WTC11 (cell line): ENCODE measurements around the gene PPP4R2.

Experiments
- CREM ChIP-seq: sonication (generic); formaldehyde crosslinking; IDR thresholded peaks from 2 replicates; pipeline ENCODE4 v1.8.1; 2022; ENCODE audit warnings: mild to moderate bottlenecking, missing genetic modification reagents, moderate library complexity
- CTCF ChIP-seq: fragments of 200-600 bp; IDR thresholded peaks from 2 replicates; pipeline ENCODE4 v1.8.0; 2022; ENCODE audit warnings: antibody characterized with exemption
- NFYB ChIP-seq: sonication (generic); formaldehyde crosslinking; conservative IDR thresholded peaks from 2 replicates; pipeline ENCODE4 v1.8.0; 2022; ENCODE audit warnings: low read depth, missing genetic modification reagents
- RELA ChIP-seq: sonication (generic); formaldehyde crosslinking; IDR thresholded peaks from 2 replicates; pipeline ENCODE4 v1.8.1; 2022; ENCODE audit warnings: missing genetic modification reagents, mild to moderate bottlenecking, borderline replicate concordance
- SOX15 ChIP-seq: fragments of 250-450 bp; sonication (Bioruptor Pico); IDR thresholded peaks from 2 replicates; pipeline ENCODE4 v1.9.0; 2021; ENCODE audit warnings: mild to moderate bottlenecking
- SP1 ChIP-seq: sonication (generic); formaldehyde crosslinking; conservative IDR thresholded peaks from 2 replicates; pipeline ENCODE4 v1.8.1; 2022; ENCODE audit warnings: missing genetic modification reagents
- TF ChIP-seq, protein P1 (sequence below): sonication (generic); formaldehyde crosslinking; IDR thresholded peaks from 2 replicates; pipeline ENCODE4 v1.8.0; 2022; ENCODE audit warnings: mild to moderate bottlenecking, missing genetic modification reagents

DNA sequence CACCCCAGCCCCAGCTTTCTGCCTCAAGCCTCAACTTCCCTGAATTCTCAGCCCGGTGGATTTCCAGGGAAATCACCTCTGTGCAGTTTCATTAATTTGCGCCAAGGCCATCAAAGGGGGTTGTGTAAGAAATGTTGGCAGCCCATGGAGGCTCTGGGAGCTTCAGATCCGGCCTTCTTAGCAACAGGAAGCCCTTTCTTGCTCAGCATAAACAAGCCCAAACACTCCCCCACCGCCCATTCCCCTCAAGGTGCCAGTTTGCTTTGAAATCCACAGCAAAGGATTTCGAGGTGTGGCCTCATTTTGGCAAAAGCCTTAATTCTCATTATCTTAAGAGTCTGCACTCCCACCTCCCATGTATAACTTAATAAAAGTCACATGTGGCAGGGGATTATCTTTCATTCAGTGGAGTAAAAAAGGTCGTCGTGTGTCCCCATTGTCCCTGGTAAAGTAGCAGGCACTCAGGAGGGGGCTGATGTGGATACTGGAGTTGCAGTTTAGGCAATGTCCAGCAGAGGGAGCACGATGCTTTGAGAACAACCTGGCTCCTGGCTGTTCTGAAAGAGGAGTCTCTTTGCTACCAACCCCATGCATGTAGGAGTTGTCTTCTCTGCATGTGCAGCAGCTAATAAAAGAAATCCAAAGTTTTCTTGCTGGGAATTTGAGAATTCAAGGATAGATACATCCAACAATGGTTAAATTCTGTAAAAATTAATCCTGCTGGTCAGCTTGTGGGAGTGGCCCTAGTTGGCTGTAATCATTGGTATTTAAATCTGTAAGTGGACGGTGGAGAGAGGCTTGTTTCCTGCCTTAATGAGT, 104.3 kb downstream of the PPP4R2 start:
- TF ChIP-seq CTCF (peak; percentile 95), NFYB (CRISPR knock-in tag) (no peak), SOX15 (CRISPR knock-in tag) (no peak), SP1 (no peak), CREM (no peak), RELA (CRISPR knock-in tag) (no peak)
- TF ChIP-seq, protein P1, sequence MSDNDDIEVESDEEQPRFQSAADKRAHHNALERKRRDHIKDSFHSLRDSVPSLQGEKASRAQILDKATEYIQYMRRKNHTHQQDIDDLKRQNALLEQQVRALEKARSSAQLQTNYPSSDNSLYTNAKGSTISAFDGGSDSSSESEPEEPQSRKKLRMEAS (CRISPR knock-in tag), result no peak
